Mesenchymal stem cell (in vitro differentiated cells and primary cell): ENCODE data around the gene HES4.

Source experiments
- DNase-seq: peaks from one replicate; pipeline ENCODE4 v3.0.0-alpha.2; 2013
- H2AFZ ChIP-seq: one replicate; pipeline ENCODE4 v1.6.1; 2013; ENCODE audit warnings: low read depth, mild to moderate bottlenecking, control low read depth, inconsistent platforms, low read length, moderate library complexity
- H2AK5ac ChIP-seq: 2 replicates; pipeline ENCODE4 v1.6.1; 2013; ENCODE audit warnings: low read length, moderate library complexity, mild to moderate bottlenecking, inconsistent platforms; ENCODE audit not compliant: severe bottlenecking
- H2BK120ac ChIP-seq: one replicate; pipeline ENCODE4 v1.6.1; 2013; ENCODE audit warnings: low read depth, mild to moderate bottlenecking, inconsistent platforms, low read length, moderate library complexity
- H2BK12ac ChIP-seq, 2 experiments: one replicate each; pipeline ENCODE4 v1.6.1; 2013; ENCODE audit warnings: inconsistent platforms in 2 of 2, low read length in 2 of 2, mild to moderate bottlenecking in 2 of 2, moderate library complexity in 2 of 2, control low read depth in 1 of 2
- H2BK15ac ChIP-seq: one replicate; pipeline ENCODE4 v1.6.1; 2013; ENCODE audit warnings: mild to moderate bottlenecking, low read depth, inconsistent platforms; ENCODE audit not compliant: poor library complexity, severe bottlenecking
- H2BK5ac ChIP-seq: 2 replicates; pipeline ENCODE4 v1.6.1; 2013; ENCODE audit warnings: low read depth, mild to moderate bottlenecking, low read length, control low read depth, inconsistent platforms; ENCODE audit not compliant: poor library complexity, severe bottlenecking
- H3K14ac ChIP-seq, 2 experiments: one replicate each; pipeline ENCODE4 v1.6.1; 2013; ENCODE audit warnings: inconsistent platforms in 2 of 2, low read length in 2 of 2, control low read depth in 1 of 2, mild to moderate bottlenecking in 1 of 2, moderate library complexity in 1 of 2
- H3K18ac ChIP-seq, 2 experiments: one replicate each; pipeline ENCODE4 v1.6.1; 2013; ENCODE audit warnings: inconsistent platforms in 2 of 2, low read length in 2 of 2, control low read depth in 1 of 2, low read depth in 1 of 2, mild to moderate bottlenecking in 1 of 2
- H3K23ac ChIP-seq, 2 experiments: one replicate each; pipeline ENCODE4 v1.6.1; 2013; ENCODE audit warnings: inconsistent platforms in 2 of 2, low read length in 2 of 2, mild to moderate bottlenecking in 2 of 2, moderate library complexity in 2 of 2, control low read depth in 1 of 2
- H3K27ac ChIP-seq: 2 replicates; pipeline ENCODE4 v1.5.1; 2013; ENCODE audit warnings: mild to moderate bottlenecking, moderate library complexity, low read length, control low read depth, inconsistent platforms; ENCODE audit not compliant: poor library complexity, severe bottlenecking
- H3K27me3 ChIP-seq, 2 experiments: 2 replicates each; pipeline versions ENCODE4 v1.6.1 to v1.7.0; 2013; ENCODE audit warnings: low read length in 2 of 2, mild to moderate bottlenecking in 2 of 2, moderate library complexity in 2 of 2, control low read depth in 1 of 2, inconsistent platforms in 1 of 2; ENCODE audit not compliant: control insufficient read depth in 1 of 2, insufficient read depth in 1 of 2
- H3K36me3 ChIP-seq, 2 experiments: 2 replicates each; pipeline versions ENCODE4 v1.6.1 to v1.7.0; 2013; ENCODE audit warnings: low read length in 2 of 2, control low read depth in 1 of 2, inconsistent platforms in 1 of 2, low read depth in 1 of 2, mild to moderate bottlenecking in 1 of 2; ENCODE audit not compliant: insufficient read depth in 2 of 2, control insufficient read depth in 1 of 2
- H3K4ac ChIP-seq, 2 experiments: one replicate each; pipeline ENCODE4 v1.6.1; 2013; ENCODE audit warnings: inconsistent platforms in 2 of 2, low read length in 2 of 2, mild to moderate bottlenecking in 2 of 2, moderate library complexity in 2 of 2, control low read depth in 1 of 2, low read depth in 1 of 2
- H3K4me1 ChIP-seq: 2 replicates; pipeline ENCODE4 v1.6.1; 2013; ENCODE audit warnings: low read depth, low read length, control low read depth; ENCODE audit not compliant: control insufficient read depth, insufficient read depth
- H3K4me2 ChIP-seq: 2 replicates; pipeline ENCODE4 v1.6.1; 2013; ENCODE audit warnings: low read length, mild to moderate bottlenecking, inconsistent platforms; ENCODE audit not compliant: poor library complexity, severe bottlenecking
- H3K4me3 ChIP-seq, 2 experiments: 2 replicates each; pipeline versions ENCODE4 v1.5.1 to v1.7.0; 2013; ENCODE audit warnings: low read length in 2 of 2, mild to moderate bottlenecking in 2 of 2, control low read depth in 1 of 2, low read depth in 1 of 2; ENCODE audit not compliant: insufficient read depth in 1 of 2
- H3K79me1 ChIP-seq: replicated peaks from 2 replicates; pipeline ENCODE4 v1.6.1; 2013; ENCODE audit warnings: mild to moderate bottlenecking, control low read depth, low read length, inconsistent platforms; ENCODE audit not compliant: poor library complexity, severe bottlenecking
- H3K9ac ChIP-seq: 2 replicates; pipeline ENCODE4 v1.7.0; 2013; ENCODE audit warnings: mild to moderate bottlenecking, low read length, moderate library complexity
- H3K9me3 ChIP-seq: 2 replicates; pipeline ENCODE4 v1.7.0; 2013; ENCODE audit warnings: mild to moderate bottlenecking, low read length; ENCODE audit not compliant: control insufficient read depth
- H4K8ac ChIP-seq: one replicate; pipeline ENCODE4 v1.6.1; 2013; ENCODE audit warnings: inconsistent platforms, mild to moderate bottlenecking, low read length, moderate library complexity
- H4K91ac ChIP-seq: one replicate; pipeline ENCODE4 v1.6.1; 2013; ENCODE audit warnings: mild to moderate bottlenecking, low read length, inconsistent platforms
- WGBS: methylation state at CpG from one replicate; pipeline ENCODE4 v1.1.7; 2013; ENCODE audit warnings: mixed read lengths; 5-methylcytosine and 5-hydroxymethylcytosine counted together

HES4 gene

DNA sequence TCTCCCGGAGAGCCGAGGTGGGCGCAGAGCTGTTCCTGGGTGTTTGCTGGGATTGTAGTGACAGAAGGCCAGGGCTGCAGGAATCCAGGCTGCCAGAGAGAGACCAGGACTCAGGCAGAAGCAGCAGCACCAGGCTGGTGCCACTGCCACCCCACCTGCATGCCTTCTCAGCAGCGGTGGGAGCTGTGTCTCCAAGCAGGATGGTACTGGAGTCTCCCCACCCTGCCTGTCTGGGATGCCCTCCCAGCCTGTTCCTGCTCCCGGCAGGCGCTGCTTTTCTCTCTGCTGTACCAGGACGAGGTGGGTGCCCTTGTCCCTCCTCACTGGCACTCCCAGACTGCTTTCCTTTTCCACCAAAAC is 4.5 kb upstream of the HES4 start:
- Histone ChIP-seq H4K8ac (no peak overlapping the region), H3K18ac (peak overlapping the region in 1 of 2 experiments; percentile 67), H3K9me3 (no peaks in the 10 kb centered on the region), H3K14ac (no peak overlapping the region), H2BK12ac (no peak overlapping the region), H3K4me1 (peaks cover 46% of the 10 kb centered on the region), H2BK120ac (no peak overlapping the region), H3K27ac (no peak overlapping the region), H3K4me2 (no peak overlapping the region), H3K4ac (no peak overlapping the region), H3K79me1 (peaks cover 4% of the 10 kb centered on the region), H2AFZ (no peak overlapping the region), H2AK5ac (no peak overlapping the region), H3K9ac (no peak overlapping the region), H3K27me3 (peaks cover 0 to 70% of the 10 kb centered on the region in 2 experiments), H2BK5ac (no peak overlapping the region), H3K23ac (no peak overlapping the region), H3K4me3 (no peak overlapping the region), H2BK15ac (no peak overlapping the region), H4K91ac (no peak overlapping the region), H3K36me3 (peaks cover 0 to 8% of the 10 kb centered on the region in 2 experiments)
- DNase-seq, result no peak
- WGBS, result 68% methylated on average over 7 of the region's 7 CpGs

DNA sequence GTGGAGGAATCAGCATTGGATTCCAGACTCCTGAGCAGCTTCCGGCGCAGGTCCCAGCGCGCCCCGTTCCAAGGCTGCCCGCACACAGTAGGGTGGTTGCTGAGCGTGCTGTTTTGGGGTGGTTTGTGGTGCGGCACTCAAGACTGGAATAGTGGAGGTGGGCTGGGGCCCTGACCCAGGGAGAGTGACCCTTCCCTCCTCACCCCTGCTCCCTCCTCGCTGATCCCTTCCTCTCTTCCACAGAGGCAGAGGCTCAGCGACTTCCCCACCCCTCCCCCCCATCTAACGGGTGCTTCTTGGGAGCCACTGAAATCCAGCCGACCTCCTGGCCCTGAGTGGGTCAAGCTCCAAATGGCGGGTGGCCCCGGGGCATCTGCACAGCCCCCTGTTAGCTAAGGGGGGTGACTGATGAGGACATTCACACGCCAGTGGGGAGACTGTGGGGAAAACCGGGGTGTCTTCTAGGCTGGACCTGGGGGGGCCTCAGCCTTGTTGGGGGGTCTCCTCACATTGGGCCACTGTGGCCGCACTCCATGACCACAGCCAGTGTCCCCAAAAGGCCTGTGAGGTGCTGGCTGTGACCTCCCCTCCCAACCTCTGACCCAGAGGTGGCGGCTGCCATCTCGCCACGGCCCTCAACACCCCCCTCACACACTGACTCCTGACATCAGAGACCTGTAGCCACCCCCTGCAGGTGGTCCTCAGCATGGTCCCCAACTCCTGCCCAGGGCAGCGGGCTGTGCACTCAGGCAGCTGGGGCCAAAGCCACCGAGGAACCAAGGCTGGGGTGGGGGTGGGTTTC is 3.9 kb upstream of the HES4 start:
- no peak overlapping the region for H3K4me2 ChIP-seq
- H2BK12ac ChIP-seq, result no peak overlapping the region
- H2BK5ac ChIP-seq, result no peak overlapping the region
- H3K27me3 ChIP-seq, result peaks cover 0 to 76% of the 10 kb centered on the region in 2 experiments
- no peak overlapping the region for H4K8ac ChIP-seq
- no peak overlapping the region for H2AFZ ChIP-seq
- H3K9ac ChIP-seq, result no peak overlapping the region
- WGBS, result 87% methylated on average over 8 of the region's 22 CpGs
- H3K18ac ChIP-seq, result peak overlapping the region in 1 of 2 experiments; percentile 10
- H3K79me1 ChIP-seq, result peaks cover 4% of the 10 kb centered on the region
- H3K36me3 ChIP-seq, result peaks cover 0 to 11% of the 10 kb centered on the region in 2 experiments
- H4K91ac ChIP-seq, result no peak overlapping the region
- no peak overlapping the region for H2BK15ac ChIP-seq
- no peak overlapping the region for H2BK120ac ChIP-seq
- DNase-seq, result no peak
- peaks cover 52% of the 10 kb centered on the region for H3K4me1 ChIP-seq
- no peak overlapping the region for H2AK5ac ChIP-seq
- H3K9me3 ChIP-seq, result no peaks in the 10 kb centered on the region
- no peak overlapping the region for H3K23ac ChIP-seq
- no peak overlapping the region for H3K4ac ChIP-seq
- no peak overlapping the region for H3K14ac ChIP-seq
- H3K27ac ChIP-seq, result no peak overlapping the region
- no peak overlapping the region for H3K4me3 ChIP-seq

DNA sequence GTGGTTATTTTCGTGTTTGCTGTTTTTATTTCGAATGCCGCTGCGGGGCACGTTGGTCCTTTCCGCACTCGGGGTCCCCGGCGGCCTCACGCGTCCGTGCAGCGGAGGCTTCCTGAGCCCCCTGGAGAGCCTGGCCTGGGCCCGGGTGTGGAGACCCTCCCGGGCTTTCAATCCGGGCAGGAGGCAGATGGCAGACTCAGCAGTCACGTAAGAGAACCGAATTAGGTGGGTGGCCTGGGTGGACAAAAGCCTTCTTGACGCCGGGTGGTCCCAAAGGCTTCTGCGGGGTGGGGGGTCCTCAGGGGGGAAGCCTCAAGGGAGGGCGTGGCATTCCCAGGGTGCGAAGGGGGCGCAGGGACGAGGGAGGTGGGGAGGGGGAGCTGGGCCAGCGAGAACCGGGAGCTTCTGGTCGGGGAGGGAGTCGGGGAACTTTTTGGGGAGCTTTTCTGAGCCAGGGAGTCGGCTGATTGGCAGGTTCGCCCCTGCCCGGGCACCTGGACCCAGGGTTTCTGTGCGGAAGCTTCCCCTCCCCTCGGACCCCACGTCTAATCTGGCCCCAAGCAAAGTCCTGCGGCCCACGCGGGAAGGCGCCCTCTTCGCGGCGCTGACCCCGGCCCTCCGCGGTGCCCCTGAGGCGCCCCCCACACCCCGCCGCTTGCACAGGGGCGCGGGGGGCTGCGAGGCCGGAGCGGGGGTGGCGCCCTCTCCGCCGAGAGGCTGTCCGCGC is 1.3 kb upstream of the HES4 start:
- peak overlapping the region; percentile 46 for H2BK120ac ChIP-seq
- peak overlapping the region in 1 of 2 experiments; percentile 90 for H2BK12ac ChIP-seq
- DNase-seq, result no peak
- peaks cover 57% of the 10 kb centered on the region for H3K4me1 ChIP-seq
- H3K27ac ChIP-seq, result no peak overlapping the region
- H3K36me3 ChIP-seq, result peaks cover 0 to 11% of the 10 kb centered on the region in 2 experiments
- no peak overlapping the region for H3K14ac ChIP-seq
- WGBS, result 4% methylated on average over 37 of the region's 58 CpGs
- peak overlapping the region; percentile 75 for H4K8ac ChIP-seq
- peaks cover 4% of the 10 kb centered on the region for H3K79me1 ChIP-seq
- H3K4me3 ChIP-seq, result peak overlapping the region; percentile 47 to 55
- H3K27me3 ChIP-seq, result peaks cover 16 to 83% of the 10 kb centered on the region in 2 experiments
- H2BK5ac ChIP-seq, result no peak overlapping the region
- H4K91ac ChIP-seq, result no peak overlapping the region
- no peaks in the 10 kb centered on the region for H3K9me3 ChIP-seq
- no peak overlapping the region for H2AFZ ChIP-seq
- peak overlapping the region in 1 of 2 experiments; percentile 57 for H3K4ac ChIP-seq
- peak overlapping the region; percentile 83 for H3K9ac ChIP-seq
- no peak overlapping the region for H2AK5ac ChIP-seq
- H3K4me2 ChIP-seq, result peak overlapping the region; percentile 99
- H2BK15ac ChIP-seq, result peak overlapping the region; percentile 75
- peak overlapping the region; percentile 34 to 35 for H3K18ac ChIP-seq
- H3K23ac ChIP-seq, result no peak overlapping the region
